Thymus (tissue), 11 donors: ENCODE data around the gene GJA9. TPM values are rescaled to one million over a fixed set of nuclear protein-coding genes. Genes with fewer than 3 reads are reported as not detected.

Experiments used
- DNase-seq, 9 donors: peaks; one replicate each; pipeline ENCODE4 v3.0.0-alpha.2; 2013; ENCODE audit warnings: low spot score in 9 of 9, low read depth in 6 of 9, missing footprints in 1 of 9
- H3K27ac ChIP-seq, 2 donors: one replicate each; pipeline ENCODE4 v1.5.1; 2013; ENCODE audit warnings: control low read depth in 1 of 2, low read depth in 1 of 2, low read length in 1 of 2, mild to moderate bottlenecking in 1 of 2, moderate library complexity in 1 of 2
- H3K27me3 ChIP-seq, 2 donors: one replicate each; pipeline ENCODE4 v1.5.1; 2013; ENCODE audit warnings: low read length in 1 of 2; ENCODE audit not compliant: control insufficient read depth in 2 of 2, insufficient read depth in 1 of 2
- H3K36me3 ChIP-seq, 2 donors: one replicate each; pipeline ENCODE4 v1.5.1; 2013; ENCODE audit warnings: low read length in 1 of 2, mild to moderate bottlenecking in 1 of 2, moderate library complexity in 1 of 2; ENCODE audit not compliant: control insufficient read depth in 2 of 2, insufficient read depth in 2 of 2
- H3K4me1 ChIP-seq, 2 donors: one replicate each; pipeline ENCODE4 v1.5.1; 2013; ENCODE audit warnings: low read length in 2 of 2; ENCODE audit not compliant: control insufficient read depth in 2 of 2, insufficient read depth in 2 of 2
- H3K4me3 ChIP-seq, 2 donors: one replicate each; pipeline ENCODE4 v1.5.1; 2013; ENCODE audit warnings: low read length in 2 of 2, control low read depth in 1 of 2, mild to moderate bottlenecking in 1 of 2
- H3K9me3 ChIP-seq, 2 donors: one replicate each; pipeline ENCODE4 v1.5.1; 2013; ENCODE audit warnings: low read length in 1 of 2, mild to moderate bottlenecking in 1 of 2; ENCODE audit not compliant: control insufficient read depth in 2 of 2, insufficient read depth in 1 of 2
- WGBS: extraction: QIAGEN DNeasy Blood & Tissue Kit; methylation state at CpG from one replicate; pipeline ENCODE4 v1.1.7; 2013; 5-methylcytosine and 5-hydroxymethylcytosine counted together
- polyA plus RNA-seq: library from polyadenylated mRNA; stranded (reverse); fragments of 200-250 nt; gene quantifications from one replicate; pipeline ENCODE4 v1.2.3, GENCODE V29; 2013
- total RNA-seq: library from RNA; stranded (reverse); fragments of 120-200 nt; gene quantifications from one replicate; pipeline ENCODE4 v1.2.4, GENCODE V29; 2013
- donor health status: healthy.

The GJA9 gene
- total and polyA plus RNA-seq, 2 donors = 0.05 to 0.11 TPM

GRCh38 chr1:38867208-38867607, 14.2 kb downstream of the GJA9 start:
- WGBS = 97% methylated on average over 8 of the region's 8 CpGs

GRCh38 chr1:38865112-38865715, 16.2 kb downstream of the GJA9 start:
- H3K27ac ChIP-seq = no peak overlapping the region
- no peak for DNase-seq
- peaks cover 5 to 8% of the 10 kb centered on the region in 2 donors for H3K36me3 ChIP-seq
- H3K4me3 ChIP-seq = no peak overlapping the region
- 97% methylated on average over 4 of the region's 4 CpGs for WGBS
- H3K27me3 ChIP-seq = no peaks in the 10 kb centered on the region
- H3K9me3 ChIP-seq = no peaks in the 10 kb centered on the region
- H3K4me1 ChIP-seq = peaks cover 3 to 7% of the 10 kb centered on the region in 2 donors

More at GRCh38 chr1:38867208-38867607, 14.2 kb downstream of the GJA9 start:
- H3K9me3 ChIP-seq = no peaks in the 10 kb centered on the region
- H3K4me1 ChIP-seq = no peaks in the 10 kb centered on the region
- H3K27ac ChIP-seq = no peak overlapping the region
- no peak for DNase-seq
- no peaks in the 10 kb centered on the region for H3K27me3 ChIP-seq
- H3K4me3 ChIP-seq = no peak overlapping the region
- peaks cover 5 to 8% of the 10 kb centered on the region in 2 donors for H3K36me3 ChIP-seq

GRCh38 chr1:38860454-38860795, 21.0 kb downstream of the GJA9 start:
- Histone ChIP-seq H3K27me3 (no peaks in the 10 kb centered on the region), H3K36me3 (peaks cover 4 to 6% of the 10 kb centered on the region in 2 donors), H3K27ac (no peak overlapping the region), H3K4me3 (peak overlapping the region; percentile 63 to 83), H3K4me1 (peaks cover 14 to 19% of the 10 kb centered on the region in 2 donors), H3K9me3 (no peaks in the 10 kb centered on the region)
- DNase-seq = no peak
- 24% methylated on average over 6 of the region's 6 CpGs for WGBS

- under 1% methylated on average over 69 of the region's 70 CpGs for WGBS
- DNase-seq = peak; percentile 84 to 98 (median 94)
- H3K4me1 ChIP-seq = peaks cover 14 to 19% of the 10 kb centered on the region in 2 donors
- peaks cover 5 to 10% of the 10 kb centered on the region in 2 donors for H3K36me3 ChIP-seq
- peak within 1 kb of the TSS; percentile 53 to 82 for H3K27ac ChIP-seq
- H3K4me3 ChIP-seq = peak within 1 kb of the TSS; percentile 71 to 83
- H3K9me3 ChIP-seq = no peaks in the 10 kb centered on the region
- H3K27me3 ChIP-seq = no peaks in the 10 kb centered on the region
Observed at GRCh38 chr1:38859561-38860453, 21.6 kb downstream of the GJA9 start, which contains the start of gene RRAGC. Gene RRAGC, minus strand, starts transcription at chr1:38859772. Its CDS starts 126 bp downstream, at chr1:38859646.

GRCh38 chr1:38858833-38859560, 22.4 kb downstream of the GJA9 start:
- WGBS = 2% methylated on average over 51 of the region's 51 CpGs
- peaks cover 5 to 10% of the 10 kb centered on the region in 2 donors for H3K36me3 ChIP-seq
- no peaks in the 10 kb centered on the region for H3K27me3 ChIP-seq
- H3K4me1 ChIP-seq = peaks cover 14 to 19% of the 10 kb centered on the region in 2 donors
- peak in 5 of 9 donors; percentile 7 to 51 (median 27) for DNase-seq
- H3K27ac ChIP-seq = peak overlapping the region; percentile 53 to 82
- no peaks in the 10 kb centered on the region for H3K9me3 ChIP-seq
- H3K4me3 ChIP-seq = peak overlapping the region; percentile 71 to 83

- Histone ChIP-seq H3K27me3 (no peaks in the 10 kb centered on the region), H3K4me1 (peaks cover 0 to 5% of the 10 kb centered on the region in 2 donors), H3K36me3 (peaks cover 5 to 26% of the 10 kb centered on the region in 2 donors), H3K27ac (no peak overlapping the region), H3K4me3 (no peak overlapping the region), H3K9me3 (no peaks in the 10 kb centered on the region)
- no peak for DNase-seq
- 93% methylated on average over 4 of the region's 4 CpGs for WGBS
Observed at GRCh38 chr1:38852780-38853179, 28.6 kb downstream of the GJA9 start.

- H3K4me1 ChIP-seq = no peaks in the 10 kb centered on the region
- DNase-seq = no peak
- H3K27me3 ChIP-seq = no peaks in the 10 kb centered on the region
- H3K9me3 ChIP-seq = no peaks in the 10 kb centered on the region
- H3K36me3 ChIP-seq = peaks cover 11 to 35% of the 10 kb centered on the region in 2 donors
- 36% methylated on average over 1 of the region's 1 CpG for WGBS
- H3K27ac ChIP-seq = no peak overlapping the region
- H3K4me3 ChIP-seq = no peak overlapping the region
Observed at GRCh38 chr1:38848071-38848470, 33.3 kb downstream of the GJA9 start.

GRCh38 chr1:38846210-38846609, 35.2 kb downstream of the GJA9 start:
- Histone ChIP-seq H3K9me3 (no peaks in the 10 kb centered on the region), H3K36me3 (peaks cover 13 to 28% of the 10 kb centered on the region in 2 donors), H3K27ac (no peak overlapping the region), H3K27me3 (no peaks in the 10 kb centered on the region), H3K4me1 (no peaks in the 10 kb centered on the region), H3K4me3 (no peak overlapping the region)
- 96% methylated on average over 3 of the region's 3 CpGs for WGBS
- DNase-seq = no peak
